Hematopoietic multipotent progenitor cell treated with erythropoietin and hydrocortisone succinate and interleukin-3 and kit ligand, for 17 days (in vitro differentiated cells): ENCODE results near the gene CEBPE.
A peak's percentile ranks its signal among the peaks of the same experiment; 100 is the strongest.
"Not testable (repeated sequence)": the region's sequence is repeated elsewhere in the genome, so short reads cannot be mapped to it uniquely, and the experiment has no call there.

Source experiments
- DNase-seq: peaks from one replicate; pipeline ENCODE4 v3.0.0-alpha.2; 2015; ENCODE audit warnings: low spot score

The CEBPE gene

GRCh38 chr14:23121361-23121771, 2.3 kb upstream of the CEBPE start:
- DNase-seq, result no peak

- DNase-seq, result peak; percentile 93
Observed at GRCh38 chr14:23120541-23121251, 1.6 kb upstream of the CEBPE start.

- DNase-seq, result no peak
Observed at GRCh38 chr14:23119363-23120327, 590 bp upstream of the CEBPE start.

- no peak for DNase-seq
Observed at GRCh38 chr14:23117371-23118020, 1.6 kb downstream of the CEBPE start.

GRCh38 chr14:23115918-23116317, 3.1 kb downstream of the CEBPE start:
- DNase-seq, result no peak

GRCh38 chr14:23115039-23115731, 3.9 kb downstream of the CEBPE start:
- no peak for DNase-seq

GRCh38 chr14:23114669-23115038, 4.4 kb downstream of the CEBPE start:
- no peak for DNase-seq

GRCh38 chr14:23114120-23114458, 5.0 kb downstream of the CEBPE start:
- DNase-seq, result no peak

- no peak for DNase-seq
Observed at GRCh38 chr14:23113431-23114119, 5.5 kb downstream of the CEBPE start.

GRCh38 chr14:23112359-23113178, 6.5 kb downstream of the CEBPE start:
- DNase-seq, result peak; percentile 87

- DNase-seq, result no peak
Observed at GRCh38 chr14:23110579-23111365, 8.3 kb downstream of the CEBPE start.

- DNase-seq, result no peak
Observed at GRCh38 chr14:23109769-23110168, 9.3 kb downstream of the CEBPE start.

- DNase-seq, result not testable (repeated sequence)
Observed at GRCh38 chr14:23108169-23108568, 10.9 kb downstream of the CEBPE start.

GRCh38 chr14:23107620-23108019, 11.4 kb downstream of the CEBPE start:
- DNase-seq, result not testable (repeated sequence)

GRCh38 chr14:23106747-23107045, 12.4 kb downstream of the CEBPE start:
- no peak for DNase-seq

- DNase-seq, result no peak
Observed at GRCh38 chr14:23105348-23105824, 13.7 kb downstream of the CEBPE start.

- DNase-seq, result no peak
Observed at GRCh38 chr14:23104591-23105347, 14.3 kb downstream of the CEBPE start, which contains the start of gene CIROP. TSS of gene CIROP (minus strand) at chr14:23104989. CDS start at chr14:23104920, 69 bp downstream.

- no peak for DNase-seq
Observed at GRCh38 chr14:23104070-23104590, 14.9 kb downstream of the CEBPE start.

- no peak for DNase-seq
Observed at GRCh38 chr14:23103581-23103980, 15.5 kb downstream of the CEBPE start.
